Measurements from ENCODE around the gene TPM2. TPM values are rescaled to one million over a fixed set of nuclear protein-coding genes. Genes with fewer than 3 reads are reported as not detected.

Gene TPM2
- total RNA-seq, 1 donor from 2014 or later, result 559 TPM

GRCh38 chr9:35718721-35719511 lies 29.2 kb upstream of the TPM2 start:
- DNase-seq (ENCODE audit: low spot score), result no peak

- no peak for DNase-seq (ENCODE audit: low spot score)
Measured at GRCh38 chr9:35717132-35717870, 27.6 kb upstream of the TPM2 start.

GRCh38 chr9:35716230-35716629 lies 26.5 kb upstream of the TPM2 start:
- DNase-seq (ENCODE audit: low spot score), result no peak

- no peak for DNase-seq (ENCODE audit: low spot score)
Measured at GRCh38 chr9:35714579-35715252, 25.0 kb upstream of the TPM2 start.

- no peak for DNase-seq (ENCODE audit: low spot score)
Measured at GRCh38 chr9:35714123-35714522, 24.4 kb upstream of the TPM2 start.

GRCh38 chr9:35713578-35713977 lies 23.9 kb upstream of the TPM2 start:
- DNase-seq (ENCODE audit: low spot score), result no peak

- no peak for DNase-seq (ENCODE audit: low spot score)
Measured at GRCh38 chr9:35712762-35713400, 23.2 kb upstream of the TPM2 start.

- no peak for DNase-seq (ENCODE audit: low spot score)
Measured at GRCh38 chr9:35711501-35712428, 22.0 kb upstream of the TPM2 start.

- DNase-seq (ENCODE audit: low spot score), result no peak
Measured at GRCh38 chr9:35710818-35711500, 21.2 kb upstream of the TPM2 start.

- no peak for DNase-seq (ENCODE audit: low spot score)
Measured at GRCh38 chr9:35708146-35708545, 18.4 kb upstream of the TPM2 start.

- DNase-seq (ENCODE audit: low spot score), result no peak
Measured at GRCh38 chr9:35706951-35707350, 17.2 kb upstream of the TPM2 start.

GRCh38 chr9:35705836-35706430 lies 16.2 kb upstream of the TPM2 start:
- DNase-seq (ENCODE audit: low spot score), result no peak

GRCh38 chr9:35705372-35705771 lies 15.6 kb upstream of the TPM2 start:
- DNase-seq (ENCODE audit: low spot score), result no peak

GRCh38 chr9:35703906-35704672 lies 14.4 kb upstream of the TPM2 start:
- DNase-seq (ENCODE audit: low spot score), result no peak

- DNase-seq (ENCODE audit: low spot score), result no peak
Measured at GRCh38 chr9:35702696-35703095, 13.0 kb upstream of the TPM2 start.

- no peak for DNase-seq (ENCODE audit: low spot score)
Measured at GRCh38 chr9:35700942-35701341, 11.2 kb upstream of the TPM2 start.

- no peak for DNase-seq (ENCODE audit: low spot score)
Measured at GRCh38 chr9:35700031-35700430, 10.3 kb upstream of the TPM2 start.

GRCh38 chr9:35698231-35698630 lies 8.5 kb upstream of the TPM2 start:
- no peak for DNase-seq (ENCODE audit: low spot score)

- DNase-seq (ENCODE audit: low spot score), result no peak
Measured at GRCh38 chr9:35697486-35697885, 7.8 kb upstream of the TPM2 start.
